ENCODE measurements around the gene MAPK6. TPM values are rescaled to one million over a fixed set of nuclear protein-coding genes. Genes with fewer than 3 reads are reported as not detected.

MAPK6 gene
- total RNA-seq, 1 donor from 2014 or later, result 128 TPM

DNA sequence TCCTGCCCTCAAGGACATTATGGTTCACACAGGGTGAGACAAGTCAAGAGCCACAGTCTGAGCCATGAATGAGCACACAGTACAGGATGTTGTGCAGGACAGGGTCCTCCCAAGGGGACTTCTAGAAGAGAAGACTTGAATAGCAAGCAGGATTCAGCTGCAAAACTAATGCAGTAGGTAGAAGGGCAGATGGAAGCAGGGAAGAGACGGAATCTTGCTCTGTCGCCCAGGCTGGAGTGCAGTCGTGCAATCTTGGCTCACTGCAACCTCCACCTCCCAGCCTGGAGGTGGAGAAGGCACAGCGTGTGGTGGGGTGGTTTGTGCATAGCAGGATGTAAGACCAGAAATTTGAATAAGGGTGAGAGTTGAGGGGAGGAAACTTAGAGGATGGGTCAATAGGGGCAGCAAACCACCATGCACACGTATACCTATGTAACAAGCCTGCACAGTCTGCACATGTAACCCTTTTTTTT lies 85.5 kb downstream of the MAPK6 start:
- H3K9me3 ChIP-seq (ENCODE audit: low read depth), result no peaks in the 10 kb centered on the region
- H3K4me1 ChIP-seq, result no peaks in the 10 kb centered on the region
- Mint-ChIP-seq H3K4me3 (no peak overlapping the region), H3K9me3 (no peaks in the 10 kb centered on the region), H3K36me3 (no peaks in the 10 kb centered on the region), H3K4me1 (peaks cover 7% of the 10 kb centered on the region), H3K27me3 (ENCODE audit: insufficient read depth, low read depth) (no peaks in the 10 kb centered on the region), H3K27ac (no peak overlapping the region)
- no peak overlapping the region for H3K27ac ChIP-seq
- no peak for DNase-seq (ENCODE audit: low spot score)
- no peaks in the 10 kb centered on the region for H3F3A ChIP-seq (ENCODE audit: low read depth)
- no peaks in the 10 kb centered on the region for H3K36me3 ChIP-seq
- no peaks in the 10 kb centered on the region for H3K27me3 ChIP-seq
- no peak for TF ChIP-seq EZH2phosphoT487 (IDR thresholded peaks at IDR 0.05)
- TF ChIP-seq, protein P1, sequence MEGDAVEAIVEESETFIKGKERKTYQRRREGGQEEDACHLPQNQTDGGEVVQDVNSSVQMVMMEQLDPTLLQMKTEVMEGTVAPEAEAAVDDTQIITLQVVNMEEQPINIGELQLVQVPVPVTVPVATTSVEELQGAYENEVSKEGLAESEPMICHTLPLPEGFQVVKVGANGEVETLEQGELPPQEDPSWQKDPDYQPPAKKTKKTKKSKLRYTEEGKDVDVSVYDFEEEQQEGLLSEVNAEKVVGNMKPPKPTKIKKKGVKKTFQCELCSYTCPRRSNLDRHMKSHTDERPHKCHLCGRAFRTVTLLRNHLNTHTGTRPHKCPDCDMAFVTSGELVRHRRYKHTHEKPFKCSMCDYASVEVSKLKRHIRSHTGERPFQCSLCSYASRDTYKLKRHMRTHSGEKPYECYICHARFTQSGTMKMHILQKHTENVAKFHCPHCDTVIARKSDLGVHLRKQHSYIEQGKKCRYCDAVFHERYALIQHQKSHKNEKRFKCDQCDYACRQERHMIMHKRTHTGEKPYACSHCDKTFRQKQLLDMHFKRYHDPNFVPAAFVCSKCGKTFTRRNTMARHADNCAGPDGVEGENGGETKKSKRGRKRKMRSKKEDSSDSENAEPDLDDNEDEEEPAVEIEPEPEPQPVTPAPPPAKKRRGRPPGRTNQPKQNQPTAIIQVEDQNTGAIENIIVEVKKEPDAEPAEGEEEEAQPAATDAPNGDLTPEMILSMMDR (IDR thresholded peaks at IDR 0.05), result no peak
- no peak for TF ChIP-seq EZH2 (IDR thresholded peaks at IDR 0.05)
- no peak overlapping the region for H2AFZ ChIP-seq (replicated peaks)
- H3K4me2 ChIP-seq, result no peak overlapping the region
- H3K9ac ChIP-seq, result no peak overlapping the region
- no peak overlapping the region for H3K4me3 ChIP-seq
- H4K20me1 ChIP-seq (ENCODE audit: low read depth), result no peaks in the 10 kb centered on the region
- no peaks in the 10 kb centered on the region for H3K79me2 ChIP-seq (ENCODE audit: low read depth)

DNA sequence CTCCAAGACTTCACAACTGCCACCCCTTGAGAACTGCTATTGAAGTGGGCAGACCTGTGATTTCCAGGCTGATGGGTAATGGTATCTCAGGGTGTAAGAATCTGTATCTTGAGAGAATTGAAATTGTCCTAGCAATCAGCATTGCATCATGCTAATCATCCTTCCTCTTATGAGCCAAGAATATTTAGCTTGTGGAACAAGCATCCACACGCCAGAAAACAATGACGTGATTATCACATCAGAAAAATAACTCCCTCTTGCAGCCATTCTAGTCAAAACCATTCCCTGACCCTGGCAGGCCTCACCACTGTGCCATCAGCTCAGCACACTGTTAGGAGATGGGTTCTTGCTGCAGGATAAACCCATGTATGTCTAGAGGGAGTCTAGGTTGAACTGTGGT lies 86.8 kb downstream of the MAPK6 start:
- H3K4me3 Mint-ChIP-seq, result no peak overlapping the region
- Histone ChIP-seq H3K27me3 (no peaks in the 10 kb centered on the region), H2AFZ (replicated peaks) (no peak overlapping the region), H3K9me3 (ENCODE audit: low read depth) (no peaks in the 10 kb centered on the region), H3K4me2 (no peak overlapping the region), H3K79me2 (ENCODE audit: low read depth) (no peaks in the 10 kb centered on the region), H4K20me1 (ENCODE audit: low read depth) (no peaks in the 10 kb centered on the region), H3K27ac (no peak overlapping the region), H3K36me3 (no peaks in the 10 kb centered on the region), H3K4me1 (no peaks in the 10 kb centered on the region), H3K4me3 (no peak overlapping the region), H3F3A (ENCODE audit: low read depth) (no peaks in the 10 kb centered on the region), H3K9ac (no peak overlapping the region)
- H3K36me3 Mint-ChIP-seq, result no peaks in the 10 kb centered on the region
- no peaks in the 10 kb centered on the region for H3K27me3 Mint-ChIP-seq (ENCODE audit: insufficient read depth, low read depth)
- TF ChIP-seq, protein P1 (IDR thresholded peaks at IDR 0.05), result no peak
- no peak for TF ChIP-seq EZH2 (IDR thresholded peaks at IDR 0.05)
- TF ChIP-seq EZH2phosphoT487 (IDR thresholded peaks at IDR 0.05), result no peak
- peaks cover 7% of the 10 kb centered on the region for H3K4me1 Mint-ChIP-seq
- DNase-seq (ENCODE audit: low spot score), result no peak
- no peaks in the 10 kb centered on the region for H3K9me3 Mint-ChIP-seq
- no peak overlapping the region for H3K27ac Mint-ChIP-seq

DNA sequence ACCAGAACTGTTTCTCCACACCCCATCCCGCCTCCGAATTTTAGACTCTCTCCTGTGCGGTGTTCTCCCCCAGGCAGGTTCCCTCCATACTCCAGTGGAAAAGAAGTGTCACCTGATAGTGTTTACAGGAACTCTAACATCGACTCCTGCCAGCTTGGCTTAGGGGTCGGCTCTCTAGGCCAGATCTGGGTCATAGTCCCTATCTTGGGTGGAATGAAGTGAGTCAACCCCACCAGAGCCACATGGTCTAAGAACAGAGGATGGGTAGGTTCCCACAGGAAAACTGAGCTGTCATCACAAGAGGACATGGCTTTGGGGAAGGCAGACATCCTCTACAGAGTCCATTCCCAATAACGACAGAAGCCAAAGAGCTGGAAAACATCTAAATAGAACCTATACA lies 87.6 kb downstream of the MAPK6 start:
- no peak overlapping the region for H3K4me3 Mint-ChIP-seq
- no peaks in the 10 kb centered on the region for H3K9me3 ChIP-seq (ENCODE audit: low read depth)
- H3K36me3 Mint-ChIP-seq, result no peaks in the 10 kb centered on the region
- no peak overlapping the region for H3K4me2 ChIP-seq
- H3K4me1 Mint-ChIP-seq, result peaks cover 7% of the 10 kb centered on the region
- H3K36me3 ChIP-seq, result no peaks in the 10 kb centered on the region
- H3K79me2 ChIP-seq (ENCODE audit: low read depth), result no peaks in the 10 kb centered on the region
- H3K4me3 ChIP-seq, result no peak overlapping the region
- no peak overlapping the region for H3K27ac ChIP-seq
- DNase-seq (ENCODE audit: low spot score), result no peak
- H3K27me3 ChIP-seq, result peaks cover 5% of the 10 kb centered on the region
- H3K27me3 Mint-ChIP-seq (ENCODE audit: insufficient read depth, low read depth), result no peaks in the 10 kb centered on the region
- H3K4me1 ChIP-seq, result no peaks in the 10 kb centered on the region
- no peaks in the 10 kb centered on the region for H3F3A ChIP-seq (ENCODE audit: low read depth)
- H3K9ac ChIP-seq, result no peak overlapping the region
- H4K20me1 ChIP-seq (ENCODE audit: low read depth), result no peaks in the 10 kb centered on the region
- no peak overlapping the region for H3K27ac Mint-ChIP-seq
- H2AFZ ChIP-seq (replicated peaks), result no peak overlapping the region
- TF ChIP-seq, protein P1 (IDR thresholded peaks at IDR 0.05), result no peak
- TF ChIP-seq EZH2phosphoT487 (IDR thresholded peaks at IDR 0.05) (no peak), EZH2 (IDR thresholded peaks at IDR 0.05) (no peak)
- peaks cover 3% of the 10 kb centered on the region for H3K9me3 Mint-ChIP-seq
